ENCODE measurements around the gene CXXC5. TPM values are rescaled to one million over a fixed set of nuclear protein-coding genes. Genes with fewer than 3 reads are reported as not detected.
A peak's percentile ranks its signal among the peaks of the same experiment; 100 is the strongest.
"Not testable (repeated sequence)": the region's sequence is repeated elsewhere in the genome, so short reads cannot be mapped to it uniquely, and the experiment has no call there.

CXXC5 gene
- polyA plus RNA-seq, 3 donors: 190 to 206 (median 205) TPM

- DNase-seq: no peak
These were observed 59.4 kb downstream of the CXXC5 start for GRCh38 chr5:139707445-139708003.

- DNase-seq: no peak
These were observed 60.3 kb downstream of the CXXC5 start for GRCh38 chr5:139708434-139708861.

GRCh38 chr5:139708877-139709581 is 60.9 kb downstream of the CXXC5 start:
- DNase-seq: peak; percentile 84

GRCh38 chr5:139709582-139710318 is 61.6 kb downstream of the CXXC5 start:
- no peak for DNase-seq

GRCh38 chr5:139710319-139711066 is 62.3 kb downstream of the CXXC5 start:
- peak; percentile 95 for DNase-seq

GRCh38 chr5:139711067-139711905 is 63.1 kb downstream of the CXXC5 start:
- no peak for DNase-seq

GRCh38 chr5:139711906-139712224 is 63.7 kb downstream of the CXXC5 start:
- DNase-seq: no peak

- no peak for DNase-seq
These were observed 64.3 kb downstream of the CXXC5 start for GRCh38 chr5:139712412-139712811.

GRCh38 chr5:139713898-139714297 is 65.7 kb downstream of the CXXC5 start:
- not testable (repeated sequence) for DNase-seq

- DNase-seq: no peak
These were observed 69.1 kb downstream of the CXXC5 start for GRCh38 chr5:139717221-139717620.

- not testable (repeated sequence) for DNase-seq
These were observed 70.3 kb downstream of the CXXC5 start for GRCh38 chr5:139718403-139718802.

GRCh38 chr5:139719970-139720369 is 71.8 kb downstream of the CXXC5 start:
- DNase-seq: not testable (repeated sequence)

- DNase-seq: no peak
These were observed 75.9 kb downstream of the CXXC5 start for GRCh38 chr5:139723986-139724587.

GRCh38 chr5:139725073-139725830 is 77.1 kb downstream of the CXXC5 start:
- DNase-seq: peak; percentile 72

- no peak for DNase-seq
These were observed 78.1 kb downstream of the CXXC5 start for GRCh38 chr5:139726248-139726647.

- not testable (repeated sequence) for DNase-seq
These were observed 79.5 kb downstream of the CXXC5 start for GRCh38 chr5:139727615-139728014.

- DNase-seq: no peak
These were observed 83.1 kb downstream of the CXXC5 start for GRCh38 chr5:139731281-139731680.

GRCh38 chr5:139732019-139732418 is 83.9 kb downstream of the CXXC5 start:
- no peak for DNase-seq

GRCh38 chr5:139733010-139733688 is 85.0 kb downstream of the CXXC5 start:
- no peak for DNase-seq
